PC-9 (cell line): Measurements from ENCODE around the gene DECR2. TPM values are rescaled to one million over a fixed set of nuclear protein-coding genes. Genes with fewer than 3 reads are reported as not detected.

ENCODE experiments used
- BruUV-seq: library from RNA; stranded (reverse); fragments of 400-500 nt; replicated peaks from 2 replicates; lab custom pipeline; 2021; lab: Mats Ljungman, UMichigan
- CTCF ChIA-PET: fragments of 300-600 bp; sonication (Branson Sonifier 250); formaldehyde crosslinking; loops from one replicate; lab custom pipeline; 2022; ENCODE audit warnings: antibody characterized with exemption; lab: Charles Lee
- POLR2A ChIA-PET: fragments of 300-600 bp; sonication (Branson Sonifier 250); formaldehyde crosslinking; loops from one replicate; lab custom pipeline; 2022; ENCODE audit warnings: antibody characterized with exemption; ENCODE audit not compliant: unreplicated experiment; lab: Charles Lee
- DNase-seq, 2 experiments: peaks; one replicate each; pipeline versions ENCODE4 v3.0.0 to v3.0.0-alpha.2; 2015 to 2022; ENCODE audit warnings: mixed read lengths in 1 of 2
- H2AFZ ChIP-seq: fragments of 200-600 bp; sonication (generic); 2 replicates; pipeline ENCODE4 v1.8.1; 2017; ENCODE audit warnings: antibody characterized with exemption
- H3F3A ChIP-seq: fragments of 200-600 bp; sonication (generic); 2 replicates; pipeline ENCODE4 v1.8.1; 2017; ENCODE audit warnings: antibody characterized with exemption, mild to moderate bottlenecking, low read depth; ENCODE audit not compliant: insufficient read depth
- H3K27ac ChIP-seq: fragments of 200-600 bp; sonication (generic); 2 replicates; pipeline ENCODE4 v1.6.1; 2016; ENCODE audit warnings: mixed run types
- H3K27me3 ChIP-seq: fragments of 200-600 bp; sonication (generic); 2 replicates; pipeline ENCODE4 v1.6.1; 2016; ENCODE audit warnings: low read depth, mixed run types; ENCODE audit not compliant: insufficient read depth
- H3K36me3 ChIP-seq: fragments of 200-600 bp; sonication (generic); 2 replicates; pipeline ENCODE4 v1.6.1; 2016; ENCODE audit warnings: low read depth, mixed run types
- H3K4me1 ChIP-seq: fragments of 200-600 bp; sonication (generic); replicated peaks from 2 replicates; pipeline ENCODE4 v1.6.1; 2016; ENCODE audit warnings: mixed run types; ENCODE audit not compliant: insufficient read depth
- H3K4me2 ChIP-seq: fragments of 200-600 bp; sonication (generic); 2 replicates; pipeline ENCODE4 v1.6.1; 2017; ENCODE audit warnings: mixed run types
- H3K4me3 ChIP-seq: fragments of 200-600 bp; sonication (generic); 2 replicates; pipeline ENCODE4 v1.6.1; 2016; ENCODE audit warnings: mixed run types
- H3K79me2 ChIP-seq: fragments of 200-600 bp; sonication (generic); 2 replicates; pipeline ENCODE4 v1.6.1; 2017; ENCODE audit warnings: low read depth, mixed run types
- H3K9me2 ChIP-seq: fragments of 200-600 bp; sonication (generic); 2 replicates; pipeline ENCODE4 v1.8.1; 2017; ENCODE audit warnings: mild to moderate bottlenecking; ENCODE audit not compliant: insufficient read depth
- H3K9me3 ChIP-seq: fragments of 200-600 bp; sonication (generic); 2 replicates; pipeline ENCODE4 v1.8.1; 2016; ENCODE audit warnings: low read depth; ENCODE audit not compliant: insufficient read depth
- H4K20me1 ChIP-seq: fragments of 200-600 bp; sonication (generic); 2 replicates; pipeline ENCODE4 v1.8.1; 2017; ENCODE audit not compliant: insufficient read depth
- EZH2 ChIP-seq: fragments of 200-600 bp; sonication (generic); IDR thresholded peaks from 2 replicates; pipeline ENCODE4 v1.8.0; 2017; ENCODE audit warnings: antibody characterized with exemption, low read depth
- intact Hi-C: fragments of 100-400 bp; cut with micrococcal nuclease; formaldehyde crosslinking; loops from one replicate; pipeline ENCODE4 v1.10.0; 2022; ENCODE audit not compliant: unreplicated experiment
- total RNA-seq: library from RNA; stranded (reverse); gene quantifications from 2 replicates; pipeline ENCODE4 v1.2.3, GENCODE V29; 2021
- TF ChIP-seq, protein P1 (sequence below): fragments of 200-600 bp; sonication (generic); conservative IDR thresholded peaks from 2 replicates; pipeline ENCODE4 v1.6.1; 2017; ENCODE audit warnings: mixed run types, antibody characterized with exemption, mild to moderate bottlenecking, moderate library complexity

DECR2 gene
- total RNA-seq, 1 experiment from 2014 or later, result 65.4 TPM

DNA sequence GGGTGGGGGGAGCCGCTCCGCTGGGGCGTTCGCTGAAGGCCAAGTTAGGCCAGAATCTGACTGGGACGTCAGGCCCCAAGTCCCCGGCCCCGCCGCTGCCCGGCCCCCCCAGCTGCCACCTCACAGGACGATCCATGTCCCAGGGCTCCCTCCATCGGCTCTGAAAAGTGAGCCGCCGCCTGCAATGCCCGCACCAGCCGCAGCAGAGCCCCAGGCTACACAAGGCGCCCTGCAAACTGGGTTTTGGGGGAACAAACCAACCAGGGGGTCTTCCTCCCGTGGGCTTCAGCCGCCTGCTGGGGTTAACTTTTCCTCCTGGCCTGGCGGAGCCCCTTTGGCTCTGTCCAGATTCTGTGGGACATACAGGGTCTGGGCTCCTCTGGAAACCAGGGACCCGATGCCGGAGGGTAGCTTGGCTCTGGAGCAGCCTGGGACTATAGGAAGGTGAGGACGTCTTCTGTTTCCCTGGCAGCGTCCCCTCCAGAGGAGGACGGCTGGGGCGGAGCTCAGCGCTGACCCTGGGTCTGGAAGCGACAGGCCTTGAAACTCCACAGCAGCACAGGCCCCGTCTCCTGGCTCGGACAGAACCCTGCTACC is 3.9 kb upstream of the DECR2 start:
- DNase-seq, result no peak
- Histone ChIP-seq H2AFZ (no peak overlapping the region), H3K79me2 (peaks cover 6% of the 10 kb centered on the region; the same call in 1 of the 2 replicates), H3K27me3 (no peaks in the 10 kb centered on the region), H3F3A (peaks cover 53% of the 10 kb centered on the region), H3K27ac (no peak overlapping the region), H3K4me1 (peaks cover 16% of the 10 kb centered on the region), H3K36me3 (no peaks in the 10 kb centered on the region), H3K9me3 (no peaks in the 10 kb centered on the region), H3K4me3 (no peak overlapping the region), H4K20me1 (no peaks in the 10 kb centered on the region), H3K9me2 (no peaks in the 10 kb centered on the region), H3K4me2 (no peak overlapping the region)
- TF ChIP-seq EZH2, result no peak
- TF ChIP-seq, protein P1, sequence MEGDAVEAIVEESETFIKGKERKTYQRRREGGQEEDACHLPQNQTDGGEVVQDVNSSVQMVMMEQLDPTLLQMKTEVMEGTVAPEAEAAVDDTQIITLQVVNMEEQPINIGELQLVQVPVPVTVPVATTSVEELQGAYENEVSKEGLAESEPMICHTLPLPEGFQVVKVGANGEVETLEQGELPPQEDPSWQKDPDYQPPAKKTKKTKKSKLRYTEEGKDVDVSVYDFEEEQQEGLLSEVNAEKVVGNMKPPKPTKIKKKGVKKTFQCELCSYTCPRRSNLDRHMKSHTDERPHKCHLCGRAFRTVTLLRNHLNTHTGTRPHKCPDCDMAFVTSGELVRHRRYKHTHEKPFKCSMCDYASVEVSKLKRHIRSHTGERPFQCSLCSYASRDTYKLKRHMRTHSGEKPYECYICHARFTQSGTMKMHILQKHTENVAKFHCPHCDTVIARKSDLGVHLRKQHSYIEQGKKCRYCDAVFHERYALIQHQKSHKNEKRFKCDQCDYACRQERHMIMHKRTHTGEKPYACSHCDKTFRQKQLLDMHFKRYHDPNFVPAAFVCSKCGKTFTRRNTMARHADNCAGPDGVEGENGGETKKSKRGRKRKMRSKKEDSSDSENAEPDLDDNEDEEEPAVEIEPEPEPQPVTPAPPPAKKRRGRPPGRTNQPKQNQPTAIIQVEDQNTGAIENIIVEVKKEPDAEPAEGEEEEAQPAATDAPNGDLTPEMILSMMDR, result no peak
- POLR2A ChIA-PET, result no interaction called here
- no TSS peak for BruUV-seq
- CTCF ChIA-PET, result no interaction called here
- intact Hi-C loops, result no loop called here

DNA sequence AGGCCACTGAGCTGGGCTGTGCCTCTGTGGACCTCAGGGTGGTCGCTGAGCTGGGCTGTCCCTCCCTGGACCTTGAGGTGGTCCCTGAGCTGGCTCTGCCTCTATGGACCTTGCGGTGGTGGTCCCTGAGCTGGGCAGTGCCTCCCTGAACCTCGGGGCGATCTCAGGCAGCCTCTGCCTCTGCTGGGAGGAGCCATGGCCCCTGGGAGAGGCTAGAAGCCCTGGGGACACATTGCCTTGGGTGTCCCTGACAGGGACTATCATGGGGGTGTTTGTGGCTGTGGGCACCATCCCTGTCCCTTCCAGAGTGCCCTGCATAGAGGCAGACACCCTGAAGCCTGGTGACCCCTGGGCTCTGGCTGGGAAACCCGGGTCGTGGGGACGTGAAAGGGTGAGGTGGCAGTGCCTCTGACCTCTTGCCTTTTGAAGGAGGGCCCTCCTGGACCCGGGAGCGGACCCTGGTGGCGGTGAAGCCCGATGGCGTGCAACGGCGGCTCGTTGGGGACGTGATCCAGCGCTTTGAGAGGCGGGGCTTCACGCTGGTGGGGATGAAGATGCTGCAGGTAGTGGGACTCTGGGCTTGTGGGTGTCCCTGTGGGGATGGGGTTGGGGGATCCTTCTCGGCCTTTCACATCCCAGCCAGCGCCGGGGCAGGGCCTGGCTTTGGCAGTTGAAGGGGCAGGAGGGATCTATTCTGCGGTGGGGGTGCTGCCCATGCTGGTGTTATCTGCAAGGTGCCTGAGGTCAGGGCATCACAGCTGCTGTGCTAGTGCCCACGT is 2.9 kb upstream of the DECR2 start:
- no peak for TF ChIP-seq EZH2
- TF ChIP-seq, protein P1, result no peak
- peaks cover 62% of the 10 kb centered on the region for H3F3A ChIP-seq
- intact Hi-C loops, result no loop called here
- no peaks in the 10 kb centered on the region for H3K9me3 ChIP-seq
- H3K9me2 ChIP-seq, result no peaks in the 10 kb centered on the region
- no TSS peak for BruUV-seq
- peaks cover 20% of the 10 kb centered on the region for H3K4me1 ChIP-seq
- no peak overlapping the region for H3K27ac ChIP-seq
- no peaks in the 10 kb centered on the region for H3K36me3 ChIP-seq
- H2AFZ ChIP-seq, result no peak overlapping the region
- H3K4me3 ChIP-seq, result no peak overlapping the region
- H3K27me3 ChIP-seq, result no peaks in the 10 kb centered on the region
- H3K79me2 ChIP-seq, result peaks cover 9% of the 10 kb centered on the region; the same call in 1 of the 2 replicates
- H3K4me2 ChIP-seq, result no peak overlapping the region
- CTCF ChIA-PET, result no interaction called here
- POLR2A ChIA-PET, result no interaction called here
- DNase-seq, result no peak
- no peaks in the 10 kb centered on the region for H4K20me1 ChIP-seq

DNA sequence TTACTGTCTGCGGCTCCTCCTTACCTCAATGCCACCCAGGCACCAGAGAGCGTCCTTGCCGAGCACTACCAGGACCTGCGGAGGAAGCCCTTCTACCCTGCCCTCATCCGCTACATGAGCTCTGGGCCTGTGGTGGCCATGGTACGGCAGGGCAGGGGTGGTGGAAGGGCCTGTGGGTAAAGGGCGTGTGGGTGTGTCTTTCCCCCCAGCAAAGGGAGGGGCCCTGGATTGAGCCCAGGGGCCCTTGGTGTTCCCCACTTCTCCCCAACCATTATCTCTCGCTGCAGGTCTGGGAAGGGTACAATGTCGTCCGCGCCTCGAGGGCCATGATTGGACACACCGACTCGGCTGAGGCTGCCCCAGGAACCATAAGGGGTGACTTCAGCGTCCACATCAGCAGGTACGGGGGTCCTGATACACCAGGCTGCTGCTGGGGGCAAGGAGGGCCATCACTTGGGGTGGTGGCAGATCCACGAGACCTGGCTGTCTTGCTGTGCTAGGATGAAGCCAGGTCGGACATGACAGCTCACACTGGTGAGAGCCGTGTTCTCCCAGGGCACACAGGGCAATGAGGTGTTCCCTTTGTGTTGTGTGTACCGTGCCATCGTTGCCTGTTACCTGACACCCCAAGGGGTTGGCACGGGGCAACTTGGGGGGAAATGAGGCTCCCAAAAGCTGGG is 2.2 kb upstream of the DECR2 start:
- Histone ChIP-seq H3K9me3 (no peaks in the 10 kb centered on the region), H3F3A (peaks cover 62% of the 10 kb centered on the region), H3K79me2 (peaks cover 9% of the 10 kb centered on the region; the same call in 1 of the 2 replicates), H2AFZ (no peak overlapping the region), H3K27me3 (no peaks in the 10 kb centered on the region), H4K20me1 (no peaks in the 10 kb centered on the region), H3K4me3 (no peak overlapping the region), H3K9me2 (no peaks in the 10 kb centered on the region), H3K4me2 (no peak overlapping the region), H3K36me3 (no peaks in the 10 kb centered on the region), H3K27ac (no peak overlapping the region), H3K4me1 (peaks cover 20% of the 10 kb centered on the region)
- intact Hi-C loops, result loop anchor here (2.0 kb wide), 1 partner anchor 135 kb away; no protein-coding TSS in a partner anchor
- CTCF ChIA-PET, result no interaction called here
- no peak for DNase-seq
- POLR2A ChIA-PET, result no interaction called here
- BruUV-seq, result no TSS peak
- TF ChIP-seq, protein P1, result no peak
- no peak for TF ChIP-seq EZH2
